NCI-H187 (cell line): ENCODE data around the gene PLEKHM1.

ENCODE experiments used
- DNase-seq, 2 experiments: peaks; one replicate each; lab custom pipeline; 2025; lab: John Stamatoyannopoulos, UW

PLEKHM1 gene

GRCh38 chr17:45427181-45427835, 63.2 kb downstream of the PLEKHM1 start:
- no peak for DNase-seq

GRCh38 chr17:45426561-45426960, 64.0 kb downstream of the PLEKHM1 start:
- DNase-seq, result no peak

GRCh38 chr17:45425984-45426413, 64.5 kb downstream of the PLEKHM1 start:
- no peak for DNase-seq

GRCh38 chr17:45425125-45425983, 65.2 kb downstream of the PLEKHM1 start:
- DNase-seq, result peak; percentile 53 to 64

DNA sequence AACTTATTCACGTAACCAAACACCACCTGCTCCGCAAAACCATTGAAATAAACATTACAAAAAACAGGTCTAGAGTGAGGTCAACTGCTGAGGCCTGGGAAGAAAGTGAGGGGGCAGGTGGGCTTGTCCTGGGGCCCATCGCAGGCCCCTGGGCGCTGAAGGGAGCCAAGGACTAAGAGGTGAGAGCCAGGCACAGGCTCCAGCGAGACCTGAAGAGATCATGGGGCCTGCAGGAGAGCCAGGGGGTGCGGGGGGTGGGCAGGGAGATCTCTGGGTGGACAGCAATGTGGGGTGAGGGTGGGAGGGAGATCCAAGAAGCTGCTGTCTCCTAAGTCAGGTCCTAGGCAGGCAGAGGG, 65.8 kb downstream of the PLEKHM1 start:
- DNase-seq, result no peak

DNA sequence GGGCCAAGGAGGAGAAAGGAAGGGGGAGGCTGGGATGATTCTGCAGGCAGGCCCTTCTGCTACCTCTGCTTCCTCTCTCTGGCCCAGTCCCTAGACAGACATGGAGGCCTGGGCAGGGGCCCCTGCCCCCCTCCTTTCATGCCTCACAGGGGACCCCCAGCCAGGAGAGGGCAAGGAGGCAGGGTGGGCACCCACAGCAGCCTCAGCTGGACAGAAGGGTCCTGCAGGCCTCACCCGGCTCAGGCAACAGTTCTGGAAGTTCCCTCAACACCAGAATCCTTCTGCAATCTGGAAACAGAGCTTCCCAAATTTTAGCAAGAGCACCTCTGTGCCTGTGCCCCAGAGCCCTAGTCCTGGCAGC, 66.6 kb downstream of the PLEKHM1 start:
- no peak for DNase-seq

DNA sequence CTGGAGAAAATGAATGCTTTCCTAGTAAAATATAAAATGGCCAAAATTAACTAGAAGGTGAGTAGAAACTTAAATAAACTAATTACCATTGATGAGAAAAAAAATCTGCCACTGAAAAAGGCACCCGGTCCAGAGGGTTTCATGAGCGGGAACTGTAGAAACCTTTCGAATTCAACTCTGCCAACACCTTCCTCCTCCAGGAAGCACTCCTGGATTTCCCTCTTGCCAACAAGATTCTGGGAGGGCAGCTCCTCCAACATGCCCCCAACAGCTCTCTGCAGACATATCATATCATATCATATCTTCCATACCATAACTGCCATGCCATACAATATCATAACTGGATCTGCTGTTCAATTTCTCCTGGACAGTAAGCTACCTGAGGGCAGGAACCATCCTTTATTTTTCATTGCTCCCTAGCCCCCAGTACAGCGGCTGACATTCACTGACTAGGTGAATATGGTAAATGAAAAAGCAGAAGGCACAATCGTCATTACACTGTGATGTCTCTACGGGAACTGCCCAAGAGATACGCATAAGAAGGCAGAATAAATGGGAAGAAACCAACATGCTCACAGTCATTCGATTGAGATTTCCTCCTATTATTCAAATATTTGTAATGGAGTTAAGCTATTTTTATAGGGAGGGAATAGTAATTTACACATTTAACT, 67.1 kb downstream of the PLEKHM1 start:
- DNase-seq, result no peak

DNA sequence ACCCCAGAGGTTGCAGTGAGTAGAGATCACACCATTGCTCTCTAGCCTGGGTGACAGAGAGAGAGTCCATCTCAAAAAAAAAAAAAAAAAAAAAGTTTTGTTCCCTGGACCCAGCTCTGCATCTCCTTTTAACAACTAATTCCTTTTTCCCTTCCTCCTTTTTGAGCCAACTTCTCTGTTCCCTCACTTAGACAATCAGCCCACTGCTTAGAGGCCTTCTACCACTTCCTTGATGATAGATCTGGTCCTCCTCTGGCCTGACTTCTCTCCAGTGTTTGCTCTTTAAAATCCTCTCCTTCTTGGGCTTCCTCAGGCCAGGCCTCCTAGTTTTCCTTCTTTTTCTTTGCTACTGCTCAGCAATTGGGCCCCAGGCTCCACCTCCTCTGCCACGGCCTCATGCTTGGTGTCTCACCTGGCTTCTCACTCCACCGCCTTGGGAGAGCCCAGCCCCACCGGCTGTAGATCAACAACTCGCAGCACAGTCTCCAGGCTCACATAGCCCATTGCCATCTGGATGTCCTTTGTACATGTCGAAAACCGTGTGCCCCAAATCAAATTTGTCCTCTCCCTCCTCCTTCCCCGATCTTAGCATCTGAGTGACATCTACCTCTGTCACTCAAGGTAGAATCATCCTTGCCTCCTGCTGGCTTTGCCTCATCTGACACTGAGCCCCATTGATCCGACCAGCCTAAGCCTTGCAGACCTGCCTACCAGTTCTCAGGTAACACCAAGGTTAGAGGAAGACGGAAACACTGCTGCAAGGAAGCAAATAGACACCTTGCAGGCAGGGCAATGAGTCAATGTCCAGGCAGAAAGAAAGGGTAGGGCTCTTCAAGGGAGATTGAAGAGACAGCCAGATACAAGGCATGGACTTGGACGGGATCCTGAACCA, 75.3 kb downstream of the PLEKHM1 start:
- no peak for DNase-seq

DNA sequence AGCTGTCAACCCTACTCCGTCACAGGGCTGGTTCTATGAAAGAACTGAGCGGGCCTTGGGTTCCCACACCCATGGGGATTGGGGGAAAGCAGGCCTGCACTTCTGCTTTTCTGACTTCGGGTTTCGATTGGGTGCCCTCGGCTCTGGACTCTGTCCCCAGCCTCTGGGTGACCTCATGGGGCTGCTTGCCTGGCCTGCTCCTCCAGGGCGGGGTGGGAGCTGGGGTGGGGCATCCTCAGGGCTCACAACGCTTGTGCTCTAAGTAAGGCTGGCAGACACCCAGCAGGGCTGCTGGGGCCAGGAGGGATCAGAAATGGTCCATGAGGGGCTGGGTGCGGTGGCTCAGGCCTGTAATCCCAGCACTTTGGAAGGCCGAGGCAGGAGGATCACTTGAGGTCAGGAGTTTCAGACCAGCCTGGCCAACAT, 77.0 kb downstream of the PLEKHM1 start:
- DNase-seq, result no peak

DNA sequence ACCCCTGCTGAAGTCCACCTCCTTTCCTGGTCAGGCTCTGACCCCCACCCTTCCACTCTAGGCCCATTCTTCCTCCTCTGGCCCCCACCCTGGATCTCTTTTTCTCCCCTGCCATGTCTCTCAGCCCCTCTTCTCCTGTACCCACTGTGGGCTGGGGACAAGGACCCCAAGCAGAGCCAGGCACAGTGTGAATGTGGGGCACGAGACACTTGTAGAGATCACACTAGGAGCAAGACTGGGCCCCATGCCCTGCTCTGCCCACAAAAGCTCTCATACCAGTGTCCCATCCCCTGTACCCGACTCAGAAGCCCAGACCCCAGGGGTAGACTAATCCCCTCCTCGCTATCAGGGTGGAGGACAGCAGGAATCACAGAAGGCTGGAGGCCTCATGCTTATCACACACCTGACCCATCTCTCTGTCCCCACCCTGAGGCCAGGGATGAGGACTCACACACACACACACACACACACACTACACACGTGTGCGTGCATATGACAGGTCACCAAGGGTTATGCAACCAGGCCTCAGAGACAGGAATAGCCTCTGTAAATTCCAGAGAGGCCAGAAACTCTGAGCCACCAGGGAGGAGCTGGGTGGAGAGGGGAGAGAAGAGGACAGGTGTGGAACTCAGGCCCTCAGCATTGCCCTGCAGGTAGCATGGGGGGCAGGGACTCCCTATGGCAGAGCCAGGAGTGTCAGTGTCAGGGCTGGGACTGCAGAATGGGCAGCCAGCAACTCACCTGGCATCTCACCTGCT, 79.0 kb downstream of the PLEKHM1 start:
- DNase-seq, result no peak

DNA sequence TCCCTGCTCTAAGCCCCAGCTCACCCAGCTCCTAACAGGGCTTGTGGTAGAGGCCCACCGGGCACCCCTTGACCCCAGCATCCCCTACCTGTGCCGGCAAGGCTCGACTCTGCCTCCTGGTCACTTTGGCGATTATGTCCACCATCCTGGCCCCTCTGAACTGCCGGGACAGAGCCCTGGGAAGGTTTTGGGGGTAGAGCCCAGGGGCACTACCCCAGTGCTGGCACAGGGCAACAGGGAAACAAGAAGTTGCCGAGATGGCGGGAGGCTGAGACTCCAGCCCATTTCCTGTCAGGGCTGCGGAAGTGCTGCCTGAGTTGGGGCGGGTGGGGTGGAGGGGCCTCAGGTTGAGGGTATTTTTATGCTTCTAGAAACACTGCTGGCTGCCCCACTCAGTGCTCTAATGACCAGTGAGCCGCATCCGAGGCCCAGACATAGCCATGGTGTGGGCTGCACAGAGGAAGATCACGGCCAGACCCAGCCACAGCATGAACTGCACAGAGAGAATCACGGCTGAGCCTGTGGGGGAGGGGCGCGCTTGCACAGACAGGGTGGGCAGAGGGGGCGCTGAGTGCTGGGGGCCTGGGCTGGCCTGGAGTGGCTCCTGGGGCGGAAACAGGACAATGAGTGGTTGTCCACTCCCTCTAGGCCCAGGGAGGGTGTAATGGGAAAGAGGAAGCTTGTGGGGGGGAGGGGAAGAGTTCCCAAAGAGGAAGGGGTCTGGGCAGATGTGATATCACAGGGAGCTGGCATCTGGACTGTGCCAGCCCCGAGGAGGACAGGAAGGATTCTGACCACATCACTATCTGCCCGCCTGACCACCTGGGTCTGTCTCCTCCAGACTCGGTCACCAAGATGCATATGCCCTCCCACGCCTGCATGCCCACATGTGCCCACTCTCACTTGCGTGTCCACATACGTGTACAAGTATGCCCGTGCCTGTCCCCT, 80.1 kb downstream of the PLEKHM1 start:
- no peak for DNase-seq

- DNase-seq, result no peak
Measured at GRCh38 chr17:45409659-45410076, 80.9 kb downstream of the PLEKHM1 start.

DNA sequence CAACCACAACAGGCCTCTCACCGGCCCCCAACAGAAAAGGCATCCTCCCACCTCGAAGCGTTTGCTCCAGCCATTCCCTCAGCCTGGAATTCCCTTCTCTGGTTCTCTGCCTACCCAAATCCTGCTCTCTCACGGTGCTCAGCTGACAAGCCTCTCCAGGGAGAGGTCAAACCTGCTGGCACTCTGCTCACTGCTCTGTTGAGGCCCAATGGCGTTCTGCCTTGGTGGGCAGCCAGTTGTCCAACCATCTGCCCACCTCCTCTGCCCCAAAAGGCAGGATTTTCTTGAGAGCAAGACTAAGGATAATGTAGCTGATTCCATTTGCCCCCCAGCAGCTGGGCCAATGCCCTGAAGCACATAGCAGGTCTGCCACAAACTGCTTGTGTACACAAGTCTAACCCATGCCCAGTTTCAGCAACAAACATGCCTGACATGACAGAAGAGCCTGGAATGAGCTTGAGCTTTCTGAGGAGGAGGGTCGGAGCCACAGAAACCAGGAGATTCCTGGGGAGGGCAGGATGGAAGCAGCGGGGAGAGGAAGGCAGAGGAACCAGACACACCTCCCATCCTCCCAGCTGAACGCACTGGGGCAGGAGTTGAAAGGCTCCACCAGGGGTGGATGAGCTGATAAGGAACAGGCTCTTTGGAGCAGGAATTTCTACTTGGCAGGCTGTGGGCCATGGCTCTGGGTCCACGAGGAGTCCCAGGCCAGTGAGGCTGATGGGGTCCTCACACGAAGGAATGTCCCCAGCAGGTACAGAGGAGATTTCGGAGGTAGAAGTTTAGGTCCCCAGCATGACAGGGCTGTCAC, 81.7 kb downstream of the PLEKHM1 start:
- DNase-seq, result no peak

DNA sequence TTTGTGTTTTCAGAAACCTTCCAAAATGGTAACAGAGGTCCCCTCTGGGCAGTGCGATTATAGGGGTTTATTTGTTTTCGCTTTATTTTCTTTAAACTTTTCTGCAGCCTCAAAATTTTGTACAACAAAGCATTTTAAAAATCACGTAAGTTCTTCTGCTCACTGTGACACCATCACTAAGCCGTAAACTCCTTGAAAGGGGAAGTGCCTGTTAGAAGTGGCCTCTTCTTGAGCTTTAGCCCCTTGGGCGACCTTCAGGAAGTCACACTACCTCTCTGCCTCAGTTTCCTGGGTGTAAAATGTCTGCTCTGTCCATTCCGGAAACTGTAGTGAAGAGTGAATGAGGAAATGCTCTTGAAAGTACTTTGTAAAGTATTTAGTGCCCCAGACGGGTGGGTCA, 84.4 kb downstream of the PLEKHM1 start:
- no peak for DNase-seq

DNA sequence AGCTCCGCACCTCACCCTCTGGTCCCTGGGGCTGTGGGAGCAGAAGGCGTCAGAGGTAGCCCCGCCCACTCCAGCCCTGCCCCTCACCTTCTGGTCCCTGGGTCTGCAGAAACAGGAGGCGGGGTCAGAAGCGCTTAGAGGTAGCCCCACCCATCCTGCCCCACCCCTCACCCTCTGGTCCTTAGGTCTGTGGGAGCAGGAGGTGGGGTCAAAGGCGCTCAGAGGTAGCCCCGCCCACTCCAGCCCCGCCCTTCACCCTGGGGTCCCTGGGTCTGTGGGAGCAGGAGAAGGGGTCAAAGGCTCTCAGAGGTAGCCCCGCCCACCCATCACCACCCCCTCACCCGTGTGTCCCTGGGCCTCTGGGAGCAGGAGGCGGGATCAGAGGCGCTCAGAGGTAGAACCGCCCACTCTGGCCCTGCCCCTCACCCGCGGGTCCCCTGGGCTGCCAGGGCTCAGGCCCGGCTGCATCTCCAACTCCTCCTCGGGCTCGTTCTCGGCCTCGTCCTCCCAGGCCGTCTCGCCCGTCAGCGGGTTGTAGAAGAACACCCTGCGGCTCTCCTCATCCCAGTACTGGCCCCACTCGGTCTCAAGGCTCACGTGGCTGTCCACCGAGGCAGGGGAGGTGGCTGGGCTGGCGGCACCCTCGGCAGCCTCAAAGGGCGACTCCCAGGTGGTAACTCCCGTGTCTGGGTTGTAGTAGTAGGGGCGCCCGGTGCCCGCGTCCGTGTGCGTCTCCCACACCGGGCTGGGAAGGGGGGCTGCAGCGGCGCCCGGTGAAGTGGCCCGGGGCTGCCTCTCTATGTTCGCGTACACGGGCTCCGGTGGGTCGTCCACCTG, 85.1 kb downstream of the PLEKHM1 start:
- DNase-seq, result no peak

- DNase-seq, result no peak
Measured at GRCh38 chr17:45404870-45405249, 85.7 kb downstream of the PLEKHM1 start.

GRCh38 chr17:45403906-45404490, 86.5 kb downstream of the PLEKHM1 start:
- DNase-seq, result no peak

DNA sequence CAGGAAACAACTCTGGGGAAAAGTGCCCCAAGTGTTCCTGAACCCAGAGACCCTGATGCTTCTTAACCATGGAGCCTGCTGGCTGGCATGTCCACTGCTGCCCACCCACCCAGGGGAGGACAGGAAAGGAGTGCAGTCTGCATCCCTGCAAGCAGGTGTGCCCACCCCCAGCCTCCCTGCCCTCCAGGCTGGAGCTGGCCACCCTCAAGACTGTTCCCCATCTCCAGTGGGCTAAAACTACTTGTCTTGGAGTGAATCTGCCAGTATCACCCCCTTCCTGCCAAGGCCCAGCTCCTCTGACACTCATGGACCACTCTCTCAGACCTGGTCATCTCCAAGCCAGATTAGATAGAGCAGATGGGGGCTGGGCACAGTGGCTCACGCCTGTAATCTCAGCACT, 87.6 kb downstream of the PLEKHM1 start:
- no peak for DNase-seq
